ENCODE results near the gene ACP1.

ACP1 gene

GRCh38 chr2:238869-239268, 25.9 kb upstream of the ACP1 start:
- H3K4me3 ChIP-seq (ENCODE audit: low read length): no peak overlapping the region
- DNase-seq (ENCODE audit: low read depth): no peak
- TF ChIP-seq, protein P1, sequence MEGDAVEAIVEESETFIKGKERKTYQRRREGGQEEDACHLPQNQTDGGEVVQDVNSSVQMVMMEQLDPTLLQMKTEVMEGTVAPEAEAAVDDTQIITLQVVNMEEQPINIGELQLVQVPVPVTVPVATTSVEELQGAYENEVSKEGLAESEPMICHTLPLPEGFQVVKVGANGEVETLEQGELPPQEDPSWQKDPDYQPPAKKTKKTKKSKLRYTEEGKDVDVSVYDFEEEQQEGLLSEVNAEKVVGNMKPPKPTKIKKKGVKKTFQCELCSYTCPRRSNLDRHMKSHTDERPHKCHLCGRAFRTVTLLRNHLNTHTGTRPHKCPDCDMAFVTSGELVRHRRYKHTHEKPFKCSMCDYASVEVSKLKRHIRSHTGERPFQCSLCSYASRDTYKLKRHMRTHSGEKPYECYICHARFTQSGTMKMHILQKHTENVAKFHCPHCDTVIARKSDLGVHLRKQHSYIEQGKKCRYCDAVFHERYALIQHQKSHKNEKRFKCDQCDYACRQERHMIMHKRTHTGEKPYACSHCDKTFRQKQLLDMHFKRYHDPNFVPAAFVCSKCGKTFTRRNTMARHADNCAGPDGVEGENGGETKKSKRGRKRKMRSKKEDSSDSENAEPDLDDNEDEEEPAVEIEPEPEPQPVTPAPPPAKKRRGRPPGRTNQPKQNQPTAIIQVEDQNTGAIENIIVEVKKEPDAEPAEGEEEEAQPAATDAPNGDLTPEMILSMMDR (IDR thresholded peaks at IDR 0.05; ENCODE audit: insufficient read depth, low read depth, low read length, missing control alignments): no peak

- H3K4me3 ChIP-seq (ENCODE audit: low read length): no peak overlapping the region
- DNase-seq (ENCODE audit: low read depth): no peak
- TF ChIP-seq, protein P1 (IDR thresholded peaks at IDR 0.05; ENCODE audit: insufficient read depth, low read depth, low read length, missing control alignments): no peak
These were observed 20.2 kb upstream of the ACP1 start for GRCh38 chr2:244547-244946.

GRCh38 chr2:246489-247144, 18.1 kb upstream of the ACP1 start:
- peak; percentile 68 for DNase-seq (ENCODE audit: low read depth)
- no peak overlapping the region for H3K4me3 ChIP-seq (ENCODE audit: low read length)
- TF ChIP-seq, protein P1 (IDR thresholded peaks at IDR 0.05; ENCODE audit: insufficient read depth, low read depth, low read length, missing control alignments): peak; percentile 59

- TF ChIP-seq, protein P1 (IDR thresholded peaks at IDR 0.05; ENCODE audit: insufficient read depth, low read depth, low read length, missing control alignments): no peak
- no peak for DNase-seq (ENCODE audit: low read depth)
- H3K4me3 ChIP-seq (ENCODE audit: low read length): no peak overlapping the region
These were observed 16.0 kb upstream of the ACP1 start for GRCh38 chr2:248724-249123.

GRCh38 chr2:249538-250042, 15.2 kb upstream of the ACP1 start:
- H3K4me3 ChIP-seq (ENCODE audit: low read length): no peak overlapping the region
- TF ChIP-seq, protein P1 (IDR thresholded peaks at IDR 0.05; ENCODE audit: insufficient read depth, low read depth, low read length, missing control alignments): no peak
- peak; percentile 8 for DNase-seq (ENCODE audit: low read depth)

GRCh38 chr2:252001-252602, 12.6 kb upstream of the ACP1 start:
- no peak overlapping the region for H3K4me3 ChIP-seq (ENCODE audit: low read length)
- TF ChIP-seq, protein P1 (IDR thresholded peaks at IDR 0.05; ENCODE audit: insufficient read depth, low read depth, low read length, missing control alignments): no peak
- DNase-seq (ENCODE audit: low read depth): no peak
